Melanocyte of skin (primary cell): Measurements from ENCODE around the gene EGR4. TPM values are rescaled to one million over a fixed set of nuclear protein-coding genes. Genes with fewer than 3 reads are reported as not detected.

Source experiments
- small RNA-seq, 2 donors: library from RNA; depleted of rRNA; stranded (forward); fragments of <200 nt; gene quantifications; one replicate each; pipeline ENCODE3, GENCODE V24; 2012
- total RNA-seq, 2 donors: library from RNA; depleted of rRNA; stranded (reverse); fragments of >200 nt; gene quantifications; 2 replicates each; pipeline ENCODE4 v1.2.3, GENCODE V29; 2012

The EGR4 gene
- total RNA-seq = not detected

DNA sequence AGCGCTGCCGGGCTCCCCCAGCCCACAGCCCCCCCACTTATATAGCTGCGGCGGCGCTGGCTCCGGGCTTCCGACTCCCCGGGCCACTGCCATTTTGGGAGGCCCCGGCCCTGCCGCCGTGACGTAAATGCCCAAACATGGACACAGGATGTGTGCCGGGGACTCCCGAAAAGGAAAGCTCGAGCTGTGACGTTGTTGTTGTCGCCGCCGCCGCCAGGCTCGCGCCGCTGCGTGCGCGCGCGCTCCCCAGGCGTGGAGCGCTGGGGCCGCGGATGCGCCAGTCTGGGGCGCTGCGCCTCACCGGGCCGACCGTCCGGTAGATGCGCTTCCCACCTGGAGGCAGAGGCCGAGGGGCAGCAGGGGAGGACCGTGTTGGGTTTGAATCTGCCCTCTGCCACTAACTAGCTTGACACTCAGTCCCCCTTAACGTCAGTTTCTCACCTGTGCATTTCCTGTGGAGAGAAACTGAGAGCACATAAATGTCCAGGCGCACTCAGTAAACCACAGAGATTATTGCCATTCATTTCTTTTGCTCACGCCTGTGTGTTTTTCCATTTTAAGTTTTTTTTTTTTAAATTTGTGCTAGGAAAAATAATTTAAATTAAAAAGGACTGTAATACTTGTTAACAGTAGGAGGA lies at the start of gene EGR4:
EGR4 (minus strand) TSS at position 15 of the 638 bp plus-strand sequence. CDS start 231 bp downstream, outside the sequence.

DNA sequence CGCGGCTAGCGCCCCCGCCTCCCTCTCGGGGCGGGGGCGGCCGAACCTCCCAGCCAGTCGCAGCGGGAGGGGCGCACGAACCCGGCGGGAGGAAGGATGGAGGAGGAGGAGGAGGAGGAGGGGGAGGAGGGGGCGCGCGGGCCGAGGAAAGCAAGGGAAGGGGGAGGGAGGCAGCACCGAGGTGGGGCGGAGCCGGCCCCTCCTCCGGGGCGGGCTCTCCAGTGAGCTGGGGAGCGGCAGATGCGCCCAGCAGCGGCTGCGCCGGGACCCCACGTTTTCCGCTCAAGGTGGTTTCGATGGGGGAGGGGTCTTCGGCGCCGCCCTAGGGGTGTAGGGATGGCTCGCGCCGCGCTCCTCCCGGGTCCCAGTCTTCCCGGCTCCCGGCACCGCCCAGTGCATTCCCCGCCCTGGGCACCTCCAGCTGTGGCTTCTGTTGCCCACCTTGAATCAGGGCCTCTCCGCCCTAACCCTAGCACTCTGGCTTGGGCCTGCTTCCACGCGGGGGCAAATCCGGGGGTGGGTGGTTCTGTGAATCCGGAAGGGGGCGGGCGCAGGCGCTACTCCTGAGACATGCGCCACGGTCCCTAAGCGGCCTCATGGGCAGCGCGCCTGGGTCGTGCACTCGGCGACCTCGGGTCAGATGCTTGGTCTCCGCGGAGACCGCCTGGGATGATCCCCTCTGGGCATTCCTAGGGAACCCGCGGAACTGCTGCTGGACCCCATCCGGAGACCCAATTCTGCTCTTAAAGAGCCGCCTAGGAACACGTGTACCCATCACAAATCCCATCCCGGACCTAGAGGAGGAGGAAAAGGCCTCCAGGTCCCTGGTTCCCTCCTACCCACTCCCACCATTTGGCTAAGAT lies 8.8 kb downstream of the EGR4 start, which contains the start of gene FBXO41:
FBXO41 (minus strand) TSS at position 183 of the 863 bp plus-strand sequence. CDS start 14,848 bp downstream, outside the sequence.

Small RNAs within 50 kb of the gene (small RNA-seq; reads per million reads assigned to genes)
- gene RNU6-111P = 0 reads per million in 2 donors

Other genes starting within 250 kb of the EGR4 start
- 10 to 100 TPM in 1 of 2 donors, 1 to 10 TPM in 1; 10.0 to 14.1 TPM for gene SFXN5, start 221.8 kb downstream of the EGR4 start, total RNA-seq
- gene RAB11FIP5, start 180.6 kb downstream of the EGR4 start, total RNA-seq = 10 to 100 TPM; 15.7 to 22.0 TPM
- not detected for gene NOTO, start 91.0 kb downstream of the EGR4 start, total RNA-seq
- gene SMYD5, start 79.3 kb downstream of the EGR4 start, total RNA-seq = 10 to 100 TPM; 16.2 to 32.3 TPM
- 10 to 100 TPM; 13.1 to 15.7 TPM for gene PRADC1, start 60.3 kb downstream of the EGR4 start, total RNA-seq
- gene CCT7, start 59.2 kb downstream of the EGR4 start, total RNA-seq = 100 to 1,000 TPM; 210 to 341 TPM
- 1 to 10 TPM; 3.8 to 4.0 TPM for gene FBXO41, start 9.1 kb downstream of the EGR4 start, total RNA-seq
- 10 to 100 TPM; 14.0 to 15.5 TPM for gene ALMS1, start 92.3 kb upstream of the EGR4 start, total RNA-seq